Panc1 (cell line): ENCODE measurements around the gene KRTAP10-2. TPM values are rescaled to one million over a fixed set of nuclear protein-coding genes. Genes with fewer than 3 reads are reported as not detected.

Experiments used
- ATAC-seq: fragments of 200-7000 bp; cut with Tn5 transposase; 2 replicates; pipeline ENCODE4 v1.9.1; 2020; ENCODE audit warnings: mild to moderate bottlenecking, moderate library complexity
- BruUV-seq: library from RNA; stranded (reverse); fragments of 400-500 nt; replicated peaks from 2 replicates; lab custom pipeline; 2021; lab: Mats Ljungman, UMichigan
- CTCF ChIA-PET: fragments of 300-600 bp; sonication (Branson Sonifier 250); formaldehyde crosslinking; loops from one replicate; lab custom pipeline; 2022; ENCODE audit warnings: antibody characterized with exemption; lab: Charles Lee
- POLR2A ChIA-PET: fragments of 300-600 bp; sonication (Branson Sonifier 250); formaldehyde crosslinking; loops from one replicate; lab custom pipeline; 2022; ENCODE audit warnings: antibody characterized with exemption; lab: Charles Lee
- DNase-seq: peaks from one replicate; pipeline ENCODE4 v3.0.0-alpha.2; 2010; ENCODE audit warnings: low read depth, low spot score
- H3K27ac ChIP-seq: 2 replicates; pipeline ENCODE4 v1.5.1; 2011; ENCODE audit warnings: mild to moderate bottlenecking, low read length, inconsistent platforms
- H3K27me3 ChIP-seq: fragments of 200-500 bp; sonication (Bioruptor generic); 2 replicates; pipeline ENCODE4 v1.6.0; 2014; ENCODE audit warnings: low read length, inconsistent platforms; ENCODE audit not compliant: control insufficient read depth, insufficient read depth
- H3K36me3 ChIP-seq: fragments of 200-500 bp; sonication (Bioruptor generic); 2 replicates; pipeline ENCODE4 v1.5.1; 2014; ENCODE audit warnings: inconsistent platforms, mild to moderate bottlenecking, low read length, moderate library complexity; ENCODE audit not compliant: control insufficient read depth, insufficient read depth
- H3K4me1 ChIP-seq: 2 replicates; pipeline ENCODE4 v1.5.1; 2011; ENCODE audit warnings: inconsistent platforms, mild to moderate bottlenecking, low read length, moderate library complexity; ENCODE audit not compliant: control insufficient read depth, insufficient read depth
- H3K4me3 ChIP-seq, 2 experiments: 2 replicates each; pipeline ENCODE4 v1.5.1; 2011 to 2012; ENCODE audit warnings: low read depth in 2 of 2, low read length in 2 of 2, mild to moderate bottlenecking in 2 of 2, inconsistent platforms in 1 of 2, moderate library complexity in 1 of 2
- H3K9me3 ChIP-seq: fragments of 200-500 bp; sonication (Bioruptor generic); 2 replicates; pipeline ENCODE4 v1.5.1; 2014; ENCODE audit warnings: low read depth, mild to moderate bottlenecking, inconsistent platforms, low read length, moderate library complexity; ENCODE audit not compliant: control insufficient read depth, insufficient read depth
- CTCF ChIP-seq: fragments of 450-650 bp; IDR thresholded peaks from 2 replicates; pipeline ENCODE4 v1.5.1; 2017; ENCODE audit warnings: mild to moderate bottlenecking
- POLR2AphosphoS5 ChIP-seq: IDR thresholded peaks from 2 replicates; pipeline ENCODE4 v1.6.1; 2012; ENCODE audit warnings: mild to moderate bottlenecking, low read depth, low read length, moderate library complexity
- REST ChIP-seq, 2 experiments: IDR thresholded peaks; 2 replicates each; pipeline ENCODE4 v1.6.1; 2011 to 2012; ENCODE audit warnings: low read depth in 2 of 2, control low read depth in 1 of 2, low read length in 1 of 2, mild to moderate bottlenecking in 1 of 2, moderate library complexity in 1 of 2; ENCODE audit not compliant: insufficient read depth in 1 of 2
- SIN3A ChIP-seq: IDR thresholded peaks from 2 replicates; pipeline ENCODE4 v1.6.1; 2012; ENCODE audit warnings: low read depth, mild to moderate bottlenecking, low read length, moderate library complexity, borderline replicate concordance; ENCODE audit not compliant: insufficient read depth
- TCF7L2 ChIP-seq: IDR thresholded peaks from 2 replicates; pipeline ENCODE4 v1.6.1; 2011; ENCODE audit warnings: mild to moderate bottlenecking, low read depth, low read length, inconsistent platforms
- in situ Hi-C: cut with HindIII; loops from 2 replicates; pipeline ENCODE4 v1.10.0; 2016; ENCODE audit warnings: low sequenced_read_pairs, low pct_unique_long_range_greater_than_20kb
- intact Hi-C: fragments of 100-400 bp; cut with micrococcal nuclease; formaldehyde crosslinking; loops from one replicate; pipeline ENCODE4 v1.10.0; 2022; ENCODE audit not compliant: unreplicated experiment
- total RNA-seq: library from RNA; stranded (reverse); gene quantifications from one replicate; pipeline ENCODE4 v1.2.1, GENCODE V29; 2021; ENCODE audit not compliant: unreplicated experiment

Gene KRTAP10-2
- total RNA-seq, 1 experiment from 2014 or later, result not detected

- Histone ChIP-seq H3K9me3 (0 out of 2 replicates have a peak, but pooled peaks cover 7% of the 10 kb centered on the region), H3K36me3 (no peaks in the 10 kb centered on the region), H3K4me3 (no peak overlapping the region), H3K27ac (no peak overlapping the region), H3K4me1 (peaks cover 4% of the 10 kb centered on the region), H3K27me3 (no peaks in the 10 kb centered on the region)
- in situ Hi-C loops (no loop called here), intact Hi-C loops (no loop called here)
- no TSS peak for BruUV-seq
- ChIA-PET CTCF (interaction anchor here (0.6 kb wide), 1 partner anchor 562 kb away, joined by 4 read pairs; no protein-coding TSS in a partner anchor), POLR2A (no interaction called here)
- no peak for TF ChIP-seq SIN3A
- TF ChIP-seq CTCF, result no peak
- TF ChIP-seq POLR2AphosphoS5, result no peak
- no peak for TF ChIP-seq TCF7L2
- TF ChIP-seq REST (IDR thresholded peaks at IDR 0.05; ENCODE audit: insufficient read depth in 1 of 2, low read depth in 2 of 2, low read length in 1 of 2), result no peak
- ATAC-seq, result no peak
- DNase-seq, result no peak
Observed at GRCh38 chr21:44578371-44579055, 27.2 kb upstream of the KRTAP10-2 start.

GRCh38 chr21:44576025-44576420 is 24.7 kb upstream of the KRTAP10-2 start:
- Histone ChIP-seq H3K36me3 (no peaks in the 10 kb centered on the region), H3K9me3 (0 out of 2 replicates have a peak, but pooled peaks cover under 1% of the 10 kb centered on the region), H3K4me1 (peaks cover 5% of the 10 kb centered on the region; the same call in 1 of the 2 replicates), H3K27ac (no peak overlapping the region), H3K27me3 (no peaks in the 10 kb centered on the region), H3K4me3 (no peak overlapping the region)
- intact Hi-C loops (no loop called here), in situ Hi-C loops (no loop called here)
- ChIA-PET CTCF (no interaction called here), POLR2A (no interaction called here)
- TF ChIP-seq TCF7L2 (no peak), REST (IDR thresholded peaks at IDR 0.05; ENCODE audit: insufficient read depth in 1 of 2, low read depth in 2 of 2, low read length in 1 of 2) (no peak), CTCF (no peak), SIN3A (no peak), POLR2AphosphoS5 (no peak)
- ATAC-seq (no peak), DNase-seq (no peak)
- no TSS peak for BruUV-seq
